HG03442 (cell line): ENCODE data around the gene MAP2K3.
"Not testable (repeated sequence)": the region's sequence is repeated elsewhere in the genome, so short reads cannot be mapped to it uniquely, and the experiment has no call there.

Experiments
- ATAC-seq: cut with Tn5 transposase; IDR thresholded peaks from one replicate; pipeline ENCODE4 v1.9.1; 2021; ENCODE audit warnings: mild to moderate bottlenecking, moderate library complexity; ENCODE audit not compliant: unreplicated experiment

Gene MAP2K3

DNA sequence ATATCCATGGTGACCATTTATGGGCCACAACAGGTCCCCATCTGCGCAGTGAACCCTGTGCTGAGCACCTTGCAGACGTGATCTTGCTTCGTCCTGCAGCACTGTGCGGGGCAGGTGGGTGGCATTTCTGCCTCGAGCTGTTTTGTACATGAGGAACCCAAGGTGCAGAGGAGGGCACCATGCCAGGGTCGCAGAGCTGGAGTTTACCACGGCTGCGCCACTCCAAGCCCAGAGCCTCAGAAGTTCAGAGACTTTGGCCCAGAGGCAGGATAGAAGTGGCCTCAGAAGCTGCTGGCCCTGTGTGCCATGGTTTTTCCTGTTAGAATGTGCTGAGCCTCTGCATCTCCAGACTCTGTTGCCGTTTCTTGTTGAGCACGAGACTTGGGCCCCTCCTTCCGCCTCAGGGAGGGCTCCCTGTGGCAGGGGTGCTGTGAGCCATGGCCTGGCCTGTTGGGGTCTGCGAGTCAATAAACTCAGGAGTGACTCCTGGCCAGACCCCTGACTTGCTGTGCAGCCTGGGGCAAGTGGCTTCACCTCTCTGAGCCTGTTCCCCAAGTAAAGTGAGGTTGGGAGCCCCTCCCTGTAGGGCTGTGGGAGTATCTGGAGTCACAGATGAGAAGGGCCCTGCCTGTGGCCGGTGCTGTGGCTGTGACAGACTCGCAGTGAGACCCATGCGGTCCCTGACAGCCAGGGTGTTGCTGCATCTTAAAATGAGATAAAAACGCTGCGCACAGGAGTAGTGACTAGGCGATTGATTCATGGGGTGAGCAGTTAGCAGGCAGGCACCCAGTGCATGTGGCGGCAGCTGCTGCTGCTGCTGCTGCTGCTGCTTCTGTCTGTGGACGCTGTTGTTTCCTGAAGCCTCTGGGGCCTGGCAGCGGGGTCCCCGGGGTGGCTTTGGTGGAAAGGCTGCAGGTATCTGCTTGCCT is 11.8 kb downstream of the MAP2K3 start:
- ATAC-seq, result no peak

GRCh38 chr17:21297026-21297520 is 12.6 kb downstream of the MAP2K3 start:
- no peak for ATAC-seq

- no peak for ATAC-seq
Measured at GRCh38 chr17:21297597-21297996, 13.1 kb downstream of the MAP2K3 start.

DNA sequence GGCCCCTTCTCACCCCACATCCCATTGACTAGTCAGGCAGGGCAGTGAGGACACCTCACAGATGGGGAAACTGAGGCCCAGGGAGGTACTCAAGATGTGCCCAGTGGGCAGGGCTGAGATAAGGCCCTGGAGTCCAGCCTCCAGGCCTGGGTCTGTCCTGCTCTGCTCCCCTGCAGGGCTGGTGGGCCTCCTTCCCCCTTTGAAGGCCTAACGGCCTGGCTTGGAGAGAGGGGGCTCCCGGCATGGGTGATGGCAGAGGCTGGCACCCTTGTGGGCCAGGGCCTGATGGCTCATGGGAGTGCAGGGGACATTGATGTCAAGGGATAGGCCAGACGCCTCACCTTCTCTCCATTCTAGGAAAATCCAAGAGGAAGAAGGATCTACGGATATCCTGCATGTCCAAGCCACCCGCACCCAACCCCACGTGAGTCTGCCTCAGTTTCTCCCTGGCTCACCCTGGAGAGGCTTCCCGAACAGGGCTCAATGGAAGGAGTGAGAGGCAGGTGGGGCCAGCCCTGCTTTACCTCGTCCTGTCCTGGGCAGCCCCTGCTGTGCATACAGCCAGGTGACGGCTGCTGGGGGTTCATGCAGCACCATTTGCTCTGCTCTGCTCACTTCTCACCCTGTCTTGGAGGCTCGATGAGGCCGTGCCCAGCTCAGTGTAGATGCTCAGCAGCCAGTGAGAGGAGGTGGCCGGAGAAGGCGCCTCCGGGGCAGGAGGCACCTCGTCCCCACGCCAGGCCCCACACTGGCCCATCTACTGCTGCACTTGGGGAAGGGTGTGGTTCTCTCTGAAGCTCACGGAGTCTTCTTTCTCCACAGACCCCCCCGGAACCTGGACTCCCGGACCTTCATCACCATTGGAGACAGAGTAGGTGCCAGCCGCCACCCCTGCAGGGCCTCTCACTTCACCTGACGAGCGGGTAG is 13.8 kb downstream of the MAP2K3 start:
- ATAC-seq, result no peak

- ATAC-seq, result no peak
Measured at GRCh38 chr17:21298983-21299519, 14.5 kb downstream of the MAP2K3 start.

GRCh38 chr17:21299981-21300600 is 15.6 kb downstream of the MAP2K3 start:
- no peak for ATAC-seq

DNA sequence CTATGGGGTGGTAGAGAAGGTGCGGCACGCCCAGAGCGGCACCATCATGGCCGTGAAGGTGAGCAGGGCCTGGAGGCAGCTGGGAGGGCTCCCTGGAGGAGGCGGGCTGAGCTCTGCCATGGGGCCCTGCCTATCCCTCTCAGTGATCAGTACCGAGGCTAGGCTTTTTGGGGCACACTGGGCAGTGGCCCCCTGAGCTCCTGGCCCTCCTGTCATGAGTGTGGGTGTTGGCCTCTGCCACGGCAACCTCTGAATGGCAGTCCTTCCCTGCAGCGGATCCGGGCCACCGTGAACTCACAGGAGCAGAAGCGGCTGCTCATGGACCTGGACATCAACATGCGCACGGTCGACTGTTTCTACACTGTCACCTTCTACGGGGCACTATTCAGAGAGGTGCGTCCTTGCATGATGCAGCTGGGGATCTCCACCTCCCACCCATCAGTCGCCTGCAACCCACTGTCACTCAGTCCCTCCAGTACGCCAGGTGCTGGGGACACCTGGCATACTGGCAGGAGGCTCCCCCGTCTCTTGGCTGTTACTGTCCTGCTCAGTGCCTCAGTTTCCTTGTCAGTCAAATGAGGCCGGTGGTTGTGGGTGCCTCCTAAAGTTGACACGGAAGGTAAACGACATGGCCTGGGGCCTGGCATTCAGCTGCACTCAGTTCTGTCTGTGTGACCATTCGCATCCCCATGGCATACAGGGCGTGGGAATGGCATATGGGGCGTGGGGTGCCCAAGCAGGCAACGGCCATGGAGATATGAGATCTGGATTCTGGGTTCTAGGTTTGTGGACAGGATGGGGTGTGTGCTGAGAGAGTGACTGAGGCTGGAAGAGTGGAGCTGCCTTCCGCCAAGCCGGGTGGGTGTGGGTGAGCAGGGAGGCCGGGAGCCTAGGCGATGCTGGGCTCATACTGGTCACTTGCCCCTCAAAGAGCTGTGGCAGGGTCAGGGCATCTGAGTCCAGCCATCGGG is 16.4 kb downstream of the MAP2K3 start:
- no peak for ATAC-seq

- no peak for ATAC-seq
Measured at GRCh38 chr17:21301593-21302550, 17.4 kb downstream of the MAP2K3 start.

GRCh38 chr17:21302711-21303425 is 18.4 kb downstream of the MAP2K3 start:
- ATAC-seq, result no peak

DNA sequence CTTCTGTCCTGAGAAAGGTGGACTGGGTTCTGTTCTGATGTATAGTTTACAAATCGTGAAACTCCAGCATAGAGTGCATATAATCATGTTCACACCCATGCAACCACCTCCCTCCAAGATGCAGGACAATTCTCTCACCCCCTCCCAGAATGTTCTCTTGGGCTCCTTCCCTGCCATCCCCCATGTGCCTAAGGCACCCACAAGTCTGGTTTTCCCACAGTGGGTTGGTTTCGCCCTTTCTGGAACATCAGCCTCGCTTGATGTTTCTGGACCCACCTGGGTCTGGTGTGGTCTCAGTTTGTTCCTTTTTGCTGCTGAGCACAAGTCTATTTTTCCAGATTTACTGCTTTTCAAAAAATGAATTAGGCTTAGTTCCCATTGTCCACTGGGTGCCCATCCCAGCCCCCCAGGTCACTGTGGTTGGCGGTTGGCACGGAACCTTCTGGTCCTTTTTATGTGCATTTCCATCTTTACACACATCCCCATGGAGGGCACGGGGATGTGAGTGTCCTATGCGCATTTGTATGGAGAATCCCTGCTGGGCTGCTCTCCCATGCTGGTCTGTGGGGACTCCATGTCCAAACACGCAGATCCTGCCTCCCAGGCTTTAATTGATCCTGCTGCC is 19.0 kb downstream of the MAP2K3 start:
- ATAC-seq, result no peak

DNA sequence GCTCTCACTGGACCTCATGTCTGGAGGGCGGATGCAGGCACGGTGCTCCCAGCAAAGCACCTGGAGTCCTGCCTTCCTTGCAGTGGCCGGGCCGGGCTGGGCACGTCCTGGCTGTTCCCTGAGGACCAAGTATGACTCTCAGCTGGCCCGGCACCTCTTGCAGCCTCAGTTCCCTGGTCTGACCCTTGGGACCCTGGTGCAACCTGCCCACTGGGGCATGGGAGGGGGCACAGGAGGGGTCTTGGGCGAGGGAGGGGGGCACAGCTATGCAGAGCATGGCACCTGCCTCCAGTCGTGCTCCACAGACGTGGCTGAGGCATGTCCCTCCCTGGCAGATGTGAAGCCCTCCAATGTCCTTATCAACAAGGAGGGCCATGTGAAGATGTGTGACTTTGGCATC is 19.6 kb downstream of the MAP2K3 start:
- ATAC-seq, result no peak

DNA sequence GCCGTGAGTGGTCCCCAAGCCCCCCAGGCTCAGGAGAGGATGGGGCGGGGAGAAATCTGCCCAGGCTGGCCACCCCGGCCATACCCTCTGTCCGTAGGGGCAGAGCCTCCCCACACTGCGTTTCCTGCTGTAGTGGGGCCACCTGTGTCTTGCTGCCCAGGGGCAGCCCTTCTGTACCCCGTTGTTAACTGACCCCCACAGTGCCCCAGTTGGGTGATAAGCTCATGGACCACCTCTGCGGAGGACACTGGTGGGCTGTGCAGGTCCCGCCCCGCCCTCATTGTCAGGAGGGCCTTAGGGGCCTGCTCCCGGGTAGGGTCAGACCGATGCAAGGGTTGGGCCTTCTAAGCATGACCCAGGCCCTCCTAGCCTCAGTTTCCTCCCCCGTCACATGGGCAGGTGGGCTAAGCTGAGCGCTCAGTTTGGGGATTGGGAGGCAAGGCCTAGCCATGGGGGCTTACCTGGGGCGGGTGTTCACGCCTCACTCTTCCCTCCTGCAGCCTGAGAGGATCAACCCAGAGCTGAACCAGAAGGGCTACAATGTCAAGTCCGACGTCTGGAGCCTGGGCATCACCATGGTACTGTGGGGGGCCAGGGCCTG is 20.1 kb downstream of the MAP2K3 start:
- not testable (repeated sequence) for ATAC-seq

GRCh38 chr17:21305431-21306180 is 21.1 kb downstream of the MAP2K3 start:
- not testable (repeated sequence) for ATAC-seq

GRCh38 chr17:21306611-21307272 is 22.2 kb downstream of the MAP2K3 start:
- not testable (repeated sequence) for ATAC-seq

DNA sequence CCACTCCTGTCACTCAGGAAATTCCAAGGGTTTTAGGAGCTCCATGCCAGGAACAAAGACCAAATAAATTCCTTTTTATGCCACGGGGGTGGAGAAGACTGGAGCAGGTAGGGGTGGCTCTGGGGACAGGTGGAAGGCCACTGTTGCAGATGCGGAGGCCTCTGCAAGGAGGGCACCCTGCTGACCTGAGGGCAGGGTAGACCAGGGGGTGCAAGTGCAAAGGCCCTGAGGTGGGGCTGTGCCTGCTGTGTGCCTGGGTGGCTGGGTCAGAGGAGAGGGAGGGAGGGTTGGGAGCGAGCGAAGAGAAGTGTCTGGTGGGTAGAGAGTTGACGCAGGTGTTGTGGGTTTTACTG is 22.7 kb downstream of the MAP2K3 start:
- not testable (repeated sequence) for ATAC-seq

GRCh38 chr17:21308931-21309381 is 24.4 kb downstream of the MAP2K3 start:
- ATAC-seq, result not testable (repeated sequence)
